ENCODE results near the gene RAF1.
A peak's percentile ranks its signal among the peaks of the same experiment; 100 is the strongest.
"Not testable (repeated sequence)": the region's sequence is repeated elsewhere in the genome, so short reads cannot be mapped to it uniquely, and the experiment has no call there.

RAF1 gene

GRCh38 chr3:12556690-12557472 is 107.0 kb downstream of the RAF1 start, which contains the start of gene MKRN2:
TSS of gene MKRN2 (plus strand) at chr3:12557087. CDS start at chr3:12557151, 64 bp downstream.
- TF ChIP-seq CTCF (IDR thresholded peaks at IDR 0.05; ENCODE audit: control insufficient read depth, insufficient read depth, low read depth, low read length, missing control alignments), result no peak
- DNase-seq (ENCODE audit: low read depth), result peak; percentile 34
- peak within 1 kb of the TSS; percentile 80 for H3K4me3 ChIP-seq (ENCODE audit: control insufficient read depth, low read depth, low read length)

GRCh38 chr3:12556314-12556689 is 107.6 kb downstream of the RAF1 start:
- DNase-seq (ENCODE audit: low read depth), result no peak
- no peak for TF ChIP-seq CTCF (IDR thresholded peaks at IDR 0.05; ENCODE audit: control insufficient read depth, insufficient read depth, low read depth, low read length, missing control alignments)
- H3K4me3 ChIP-seq (ENCODE audit: control insufficient read depth, low read depth, low read length), result peak overlapping the region; percentile 80

GRCh38 chr3:12553921-12554391 is 110.0 kb downstream of the RAF1 start:
- TF ChIP-seq CTCF (IDR thresholded peaks at IDR 0.05; ENCODE audit: control insufficient read depth, insufficient read depth, low read depth, low read length, missing control alignments), result no peak
- peak overlapping the region; percentile 45 for H3K4me3 ChIP-seq (ENCODE audit: control insufficient read depth, low read depth, low read length)
- no peak for DNase-seq (ENCODE audit: low read depth)

GRCh38 chr3:12549971-12550760 is 113.8 kb downstream of the RAF1 start:
- no peak overlapping the region for H3K4me3 ChIP-seq (ENCODE audit: control insufficient read depth, low read depth, low read length)
- TF ChIP-seq CTCF (IDR thresholded peaks at IDR 0.05; ENCODE audit: control insufficient read depth, insufficient read depth, low read depth, low read length, missing control alignments), result no peak
- DNase-seq (ENCODE audit: low read depth), result no peak

- H3K4me3 ChIP-seq (ENCODE audit: control insufficient read depth, low read depth, low read length), result no peak within 1 kb of the TSS
- TF ChIP-seq CTCF (IDR thresholded peaks at IDR 0.05; ENCODE audit: control insufficient read depth, insufficient read depth, low read depth, low read length, missing control alignments), result no peak
- no peak for DNase-seq (ENCODE audit: low read depth)
Measured at GRCh38 chr3:12545473-12545791, 118.5 kb downstream of the RAF1 start, which contains the start of gene MKRN2OS. TSS of gene MKRN2OS (minus strand) at chr3:12545499. CDS start at chr3:12545464, 35 bp downstream.

- H3K4me3 ChIP-seq (ENCODE audit: control insufficient read depth, low read depth, low read length), result no peak overlapping the region
- no peak for TF ChIP-seq CTCF (IDR thresholded peaks at IDR 0.05; ENCODE audit: control insufficient read depth, insufficient read depth, low read depth, low read length, missing control alignments)
- DNase-seq (ENCODE audit: low read depth), result no peak
Measured at GRCh38 chr3:12544652-12545472, 119.1 kb downstream of the RAF1 start.

GRCh38 chr3:12543497-12543896 is 120.4 kb downstream of the RAF1 start:
- DNase-seq (ENCODE audit: low read depth); H3K4me3 ChIP-seq (ENCODE audit: control insufficient read depth, low read depth, low read length): not testable (repeated sequence)
